ENCODE results near the gene COPS8.

DNA sequence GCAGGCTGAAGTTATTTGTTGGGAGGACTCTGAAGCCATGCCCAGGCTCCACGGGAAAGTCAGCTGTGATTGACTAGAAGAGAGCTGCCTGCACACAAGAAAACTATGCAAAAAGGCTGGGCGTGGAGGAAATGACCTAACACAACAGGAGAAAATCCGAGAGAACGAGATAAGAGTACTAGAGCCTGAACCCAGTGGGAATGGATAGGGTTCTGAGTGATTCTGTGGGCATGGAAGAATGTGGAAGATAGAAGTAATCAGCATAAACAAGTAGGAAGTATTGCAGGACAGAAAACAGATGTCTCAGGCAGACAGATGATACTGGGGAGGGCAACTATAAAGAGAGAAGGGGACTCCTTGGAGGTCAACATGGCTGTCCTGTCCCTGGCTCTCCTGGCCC, 12.1 kb upstream of the COPS8 start:
- TF ChIP-seq CTCF (conservative IDR thresholded peaks at IDR 0.05; ENCODE audit: low read length) (no peak), EZH2phosphoT487 (IDR thresholded peaks at IDR 0.05; ENCODE audit: borderline replicate concordance) (no peak)

All from Loucy (cell line).